ENCODE measurements around the gene INO80E.

INO80E gene

DNA sequence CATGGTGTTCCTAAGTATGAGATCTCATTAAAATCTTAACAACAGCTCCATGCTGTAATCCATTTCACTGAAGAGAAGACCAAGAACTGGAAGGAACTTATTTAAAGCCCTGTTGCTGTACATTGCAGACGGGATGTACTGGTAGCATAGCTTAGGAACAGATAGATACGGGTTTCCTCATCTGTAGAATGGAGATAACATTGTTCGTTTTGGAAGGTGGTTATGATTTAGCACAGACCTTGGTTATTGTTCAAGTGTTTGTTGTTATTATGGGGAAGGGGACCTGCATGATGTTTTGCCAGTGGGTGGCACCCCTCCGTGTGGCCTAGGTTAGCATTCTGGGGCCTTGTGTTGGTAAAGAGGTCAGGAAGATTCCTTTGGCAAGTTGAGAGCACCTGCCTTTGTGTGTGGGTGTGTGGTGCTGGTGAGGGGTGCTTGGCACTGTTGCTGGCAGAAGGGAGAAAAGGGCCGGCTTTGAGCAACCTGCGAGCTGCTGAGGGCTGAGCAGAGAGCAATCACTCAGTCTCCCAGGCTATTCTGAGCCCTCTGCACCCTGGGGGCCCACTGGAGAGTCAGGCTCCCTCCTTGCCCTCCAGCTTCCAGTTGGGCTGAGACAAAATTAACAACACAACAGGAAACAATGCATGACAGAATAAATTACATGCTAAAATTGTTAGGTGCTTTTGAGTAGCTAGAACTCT lies 20.1 kb upstream of the INO80E start:
- no peak for DNase-seq

DNA sequence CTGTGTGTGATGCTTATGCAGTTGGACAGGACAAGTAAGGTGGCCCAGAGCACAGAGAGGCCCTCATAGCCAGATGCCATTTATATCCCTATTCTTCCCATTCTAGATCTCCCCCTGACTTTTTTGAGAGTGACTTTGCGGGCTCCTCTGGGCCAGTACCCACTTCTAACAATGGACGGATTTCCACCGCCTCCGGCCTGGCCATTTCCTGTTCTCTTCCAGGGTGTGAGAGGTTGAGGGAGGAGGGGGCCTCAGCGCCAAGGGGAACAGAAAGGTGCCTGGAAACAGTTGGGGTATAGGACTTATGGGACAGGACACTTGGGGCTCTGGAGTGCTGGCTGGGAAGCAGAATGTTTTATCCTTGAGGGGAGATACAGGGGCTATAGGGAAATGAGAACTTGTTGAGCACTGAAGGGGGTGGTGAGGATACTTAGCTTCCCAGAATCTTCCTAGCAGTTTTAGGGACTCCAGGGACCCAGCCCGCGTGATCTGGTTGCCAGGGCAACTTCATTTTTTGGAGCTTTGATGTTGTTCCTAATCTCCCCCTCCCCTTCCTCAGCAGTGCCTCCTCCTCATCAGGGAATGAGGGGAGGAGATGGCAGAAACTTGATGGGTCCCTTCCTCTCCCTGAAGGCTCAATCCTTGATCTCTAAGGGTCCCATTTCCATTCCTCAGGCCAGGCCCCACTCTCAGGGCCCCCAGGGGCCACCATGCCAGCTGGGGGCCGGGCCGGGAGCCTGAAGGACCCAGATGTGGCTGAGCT lies 18.8 kb upstream of the INO80E start:
- DNase-seq = no peak

DNA sequence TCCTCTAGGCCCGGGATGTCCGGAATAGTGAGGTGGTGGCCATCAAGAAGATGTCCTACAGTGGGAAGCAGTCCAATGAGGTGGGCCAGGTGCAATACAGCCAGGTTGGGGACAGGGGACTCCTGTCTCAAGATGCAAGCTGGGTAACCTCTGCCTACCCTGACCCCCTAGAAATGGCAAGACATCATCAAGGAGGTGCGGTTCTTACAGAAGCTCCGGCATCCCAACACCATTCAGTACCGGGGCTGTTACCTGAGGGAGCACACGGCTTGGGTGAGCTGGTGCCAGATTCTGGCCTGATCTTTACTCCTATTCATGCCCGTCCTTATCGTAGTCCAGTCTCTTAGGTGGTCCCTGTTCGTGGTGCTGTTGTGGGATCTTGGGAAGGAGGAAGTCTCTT lies 18.0 kb upstream of the INO80E start:
- DNase-seq = no peak

DNA sequence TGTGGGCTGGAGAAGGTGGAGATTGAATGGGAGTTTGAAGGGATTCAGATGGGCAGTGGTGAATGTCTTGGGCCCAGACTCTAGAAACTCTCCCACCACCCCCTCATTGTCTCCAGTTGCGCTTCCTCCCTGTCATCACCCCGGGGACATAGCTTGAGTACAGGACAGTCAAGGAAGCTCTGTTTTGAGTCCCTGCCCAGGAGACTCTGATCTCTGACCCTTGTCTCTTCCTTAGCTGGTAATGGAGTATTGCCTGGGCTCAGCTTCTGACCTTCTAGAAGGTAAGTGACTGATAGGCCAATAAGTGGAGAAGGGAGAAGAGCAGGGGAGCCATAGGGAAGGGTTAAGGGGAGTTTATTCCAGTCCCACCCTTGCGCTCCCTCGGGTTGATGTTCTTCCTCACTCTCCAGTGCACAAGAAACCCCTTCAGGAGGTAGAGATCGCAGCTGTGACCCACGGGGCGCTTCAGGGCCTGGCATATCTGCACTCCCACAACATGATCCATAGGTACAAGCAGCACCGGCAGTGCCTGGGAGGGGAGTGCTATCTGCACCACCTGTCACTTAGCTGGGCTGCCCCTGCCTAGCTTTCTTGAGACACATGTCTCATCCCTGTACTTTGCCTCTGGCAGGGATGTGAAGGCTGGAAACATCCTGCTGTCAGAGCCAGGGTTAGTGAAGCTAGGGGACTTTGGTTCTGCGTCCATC lies 17.3 kb upstream of the INO80E start:
- no peak for DNase-seq

DNA sequence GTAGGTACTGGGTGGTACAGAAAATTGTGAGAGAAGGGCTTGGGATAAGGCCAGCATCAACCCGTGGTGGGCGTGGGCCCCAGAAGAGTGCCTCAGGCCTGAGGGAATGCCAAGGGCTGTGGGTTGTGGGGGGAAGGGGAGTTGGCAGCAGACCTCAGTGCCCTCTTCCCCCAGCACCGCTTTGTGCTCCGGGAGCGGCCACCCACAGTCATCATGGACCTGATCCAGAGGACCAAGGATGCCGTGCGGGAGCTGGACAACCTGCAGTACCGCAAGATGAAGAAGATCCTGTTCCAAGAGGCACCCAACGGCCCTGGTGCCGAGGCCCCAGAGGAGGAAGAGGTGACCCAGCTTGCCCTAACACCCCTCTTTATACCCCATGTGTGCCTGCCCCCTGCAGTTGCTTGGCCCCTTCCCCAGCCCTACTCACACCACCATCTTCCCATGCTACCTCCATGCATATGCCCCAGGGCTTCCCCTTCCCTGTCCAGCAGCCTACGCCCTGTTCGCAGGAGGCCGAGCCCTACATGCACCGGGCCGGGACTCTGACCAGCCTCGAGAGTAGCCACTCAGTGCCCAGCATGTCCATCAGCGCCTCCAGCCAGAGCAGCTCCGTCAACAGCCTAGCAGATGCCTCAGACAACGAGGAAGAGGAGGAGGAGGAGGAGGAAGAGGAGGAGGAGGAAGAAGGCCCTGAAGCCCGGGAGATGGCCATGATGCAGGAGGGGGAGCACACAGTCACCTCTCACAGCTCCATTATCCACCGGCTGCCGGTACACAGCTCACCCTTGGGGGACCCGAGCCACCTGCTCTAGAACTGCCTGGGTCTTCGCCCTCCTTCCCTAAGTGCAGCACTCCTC lies 13.3 kb upstream of the INO80E start:
- DNase-seq = no peak

DNA sequence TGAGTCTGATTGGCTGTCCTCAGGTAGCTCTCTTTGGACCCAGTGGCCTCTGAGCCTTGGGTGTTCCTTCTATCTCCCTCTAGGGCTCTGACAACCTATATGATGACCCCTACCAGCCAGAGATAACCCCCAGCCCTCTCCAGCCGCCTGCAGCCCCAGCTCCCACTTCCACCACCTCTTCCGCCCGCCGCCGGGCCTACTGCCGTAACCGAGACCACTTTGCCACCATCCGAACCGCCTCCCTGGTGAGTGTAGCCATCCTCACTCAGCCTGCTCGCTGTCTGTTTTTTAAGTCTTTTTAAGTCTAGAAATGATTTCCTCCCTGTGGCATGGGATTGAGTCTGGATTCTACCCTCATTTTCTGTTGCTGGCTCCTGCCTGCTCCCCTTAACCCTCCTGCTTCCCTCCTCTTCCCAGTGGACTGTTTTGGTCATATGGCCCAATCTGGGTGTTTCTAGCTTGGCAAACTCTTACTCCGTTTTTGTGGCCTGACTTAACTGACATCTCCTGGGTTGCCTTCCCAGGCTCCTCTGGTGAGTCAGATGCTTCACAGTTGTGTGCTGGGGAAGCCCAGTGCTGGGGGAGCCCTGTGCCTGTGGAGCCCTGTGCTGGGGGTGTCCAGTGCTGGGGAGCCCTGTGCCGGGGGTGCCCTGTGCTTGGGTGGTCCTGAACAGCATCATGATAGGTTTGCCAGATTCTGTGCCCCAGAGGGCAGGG lies 12.5 kb upstream of the INO80E start:
- DNase-seq = no peak

DNA sequence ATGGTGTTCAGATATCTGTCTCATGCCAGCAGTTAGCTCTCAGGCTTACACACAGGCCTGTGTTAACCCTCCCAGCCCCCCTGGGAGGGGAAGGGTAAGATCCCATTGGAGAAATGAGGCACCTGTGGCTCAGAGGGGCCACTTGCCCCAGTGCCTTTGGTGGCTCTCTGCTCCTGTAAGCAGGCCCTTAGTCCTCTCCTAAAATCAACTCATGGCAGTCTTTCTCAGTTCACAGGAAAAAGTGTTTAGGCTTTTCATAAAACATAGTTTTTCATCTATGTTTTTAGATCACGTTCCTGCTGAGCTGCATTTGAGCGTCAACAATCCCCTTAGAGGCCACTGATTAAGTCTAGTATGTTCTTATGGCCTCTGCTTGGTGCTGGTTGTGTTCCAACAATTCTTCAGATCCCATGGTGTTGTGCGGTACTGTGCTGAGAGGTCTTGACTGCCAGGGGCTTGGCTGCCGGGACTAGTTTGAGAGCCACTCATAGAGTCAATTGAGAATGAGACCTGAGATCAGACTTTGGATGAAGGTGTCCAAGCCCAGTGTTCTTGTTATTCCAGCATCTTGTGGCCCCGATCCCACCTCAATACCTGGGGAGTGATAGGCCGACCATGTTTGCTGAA lies 11.8 kb upstream of the INO80E start:
- no peak for DNase-seq

DNA sequence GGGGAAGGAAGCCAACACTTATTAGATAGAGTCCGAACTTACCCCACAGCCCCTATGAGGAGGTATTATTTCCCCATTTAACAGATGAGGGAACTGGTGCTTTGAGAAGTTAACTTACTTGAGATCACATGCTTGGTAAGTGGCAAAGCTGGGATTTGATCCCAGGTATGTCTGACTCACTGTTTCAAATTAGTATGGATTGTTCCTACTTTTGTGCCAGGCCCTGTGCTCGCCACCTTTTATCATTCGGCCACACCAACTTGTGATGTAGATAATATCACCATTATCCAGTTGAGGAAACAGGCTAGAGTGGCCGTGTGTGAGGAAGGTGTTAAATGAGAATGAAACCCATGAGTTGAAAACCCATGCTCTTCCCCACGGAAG lies 11.3 kb upstream of the INO80E start:
- no peak for DNase-seq

DNA sequence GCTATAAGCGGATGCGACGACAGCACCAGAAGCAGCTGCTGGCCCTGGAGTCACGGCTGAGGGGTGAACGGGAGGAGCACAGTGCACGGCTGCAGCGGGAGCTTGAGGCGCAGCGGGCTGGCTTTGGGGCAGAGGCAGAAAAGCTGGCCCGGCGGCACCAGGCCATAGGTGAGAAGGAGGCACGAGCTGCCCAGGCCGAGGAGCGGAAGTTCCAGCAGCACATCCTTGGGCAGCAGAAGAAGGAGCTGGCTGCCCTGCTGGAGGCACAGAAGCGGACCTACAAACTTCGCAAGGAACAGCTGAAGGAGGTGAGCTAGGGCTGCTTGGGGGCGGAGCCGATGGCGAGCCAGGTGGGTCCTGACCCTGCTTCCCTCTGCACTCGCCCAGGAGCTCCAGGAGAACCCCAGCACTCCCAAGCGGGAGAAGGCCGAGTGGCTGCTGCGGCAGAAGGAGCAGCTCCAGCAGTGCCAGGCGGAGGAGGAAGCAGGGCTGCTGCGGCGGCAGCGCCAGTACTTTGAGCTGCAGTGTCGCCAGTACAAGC lies 10.7 kb upstream of the INO80E start:
- DNase-seq = no peak

DNA sequence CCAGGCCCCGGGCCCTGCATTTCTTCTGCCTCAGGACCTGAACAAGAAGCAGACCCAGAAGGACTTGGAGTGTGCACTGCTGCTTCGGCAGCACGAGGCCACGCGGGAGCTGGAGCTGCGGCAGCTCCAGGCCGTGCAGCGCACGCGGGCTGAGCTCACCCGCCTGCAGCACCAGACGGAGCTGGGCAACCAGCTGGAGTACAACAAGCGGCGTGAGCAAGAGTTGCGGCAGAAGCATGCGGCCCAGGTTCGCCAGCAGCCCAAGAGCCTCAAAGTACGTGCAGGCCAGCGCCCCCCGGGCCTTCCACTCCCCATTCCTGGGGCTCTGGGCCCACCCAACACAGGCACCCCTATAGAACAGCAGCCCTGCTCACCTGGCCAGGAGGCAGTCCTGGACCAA lies 9.8 kb upstream of the INO80E start:
- DNase-seq = no peak

DNA sequence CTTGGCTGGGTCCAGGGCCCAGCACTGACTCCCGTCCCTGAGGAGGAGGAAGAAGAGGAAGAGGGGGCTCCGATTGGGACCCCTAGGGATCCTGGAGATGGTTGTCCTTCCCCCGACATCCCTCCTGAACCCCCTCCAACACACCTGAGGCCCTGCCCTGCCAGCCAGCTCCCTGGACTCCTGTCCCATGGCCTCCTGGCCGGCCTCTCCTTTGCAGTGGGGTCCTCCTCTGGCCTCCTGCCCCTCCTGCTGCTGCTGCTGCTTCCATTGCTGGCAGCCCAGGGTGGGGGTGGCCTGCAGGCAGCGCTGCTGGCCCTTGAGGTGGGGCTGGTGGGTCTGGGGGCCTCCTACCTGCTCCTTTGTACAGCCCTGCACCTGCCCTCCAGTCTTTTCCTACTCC lies 9.1 kb upstream of the INO80E start:
- DNase-seq = no peak

DNA sequence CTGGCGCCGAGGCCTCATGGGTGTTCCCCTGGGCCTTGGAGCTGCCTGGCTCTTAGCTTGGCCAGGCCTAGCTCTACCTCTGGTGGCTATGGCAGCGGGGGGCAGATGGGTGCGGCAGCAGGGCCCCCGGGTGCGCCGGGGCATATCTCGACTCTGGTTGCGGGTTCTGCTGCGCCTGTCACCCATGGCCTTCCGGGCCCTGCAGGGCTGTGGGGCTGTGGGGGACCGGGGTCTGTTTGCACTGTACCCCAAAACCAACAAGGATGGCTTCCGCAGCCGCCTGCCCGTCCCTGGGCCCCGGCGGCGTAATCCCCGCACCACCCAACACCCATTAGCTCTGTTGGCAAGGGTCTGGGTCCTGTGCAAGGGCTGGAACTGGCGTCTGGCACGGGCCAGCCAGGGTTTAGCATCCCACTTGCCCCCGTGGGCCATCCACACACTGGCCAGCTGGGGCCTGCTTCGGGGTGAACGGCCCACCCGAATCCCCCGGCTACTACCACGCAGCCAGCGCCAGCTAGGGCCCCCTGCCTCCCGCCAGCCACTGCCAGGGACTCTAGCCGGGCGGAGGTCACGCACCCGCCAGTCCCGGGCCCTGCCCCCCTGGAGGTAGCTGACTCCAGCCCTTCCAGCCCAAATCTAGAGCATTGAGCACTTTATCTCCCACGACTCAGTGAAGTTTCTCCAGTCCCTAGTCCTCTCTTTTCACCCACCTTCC lies 8.5 kb upstream of the INO80E start:
- DNase-seq = no peak

DNA sequence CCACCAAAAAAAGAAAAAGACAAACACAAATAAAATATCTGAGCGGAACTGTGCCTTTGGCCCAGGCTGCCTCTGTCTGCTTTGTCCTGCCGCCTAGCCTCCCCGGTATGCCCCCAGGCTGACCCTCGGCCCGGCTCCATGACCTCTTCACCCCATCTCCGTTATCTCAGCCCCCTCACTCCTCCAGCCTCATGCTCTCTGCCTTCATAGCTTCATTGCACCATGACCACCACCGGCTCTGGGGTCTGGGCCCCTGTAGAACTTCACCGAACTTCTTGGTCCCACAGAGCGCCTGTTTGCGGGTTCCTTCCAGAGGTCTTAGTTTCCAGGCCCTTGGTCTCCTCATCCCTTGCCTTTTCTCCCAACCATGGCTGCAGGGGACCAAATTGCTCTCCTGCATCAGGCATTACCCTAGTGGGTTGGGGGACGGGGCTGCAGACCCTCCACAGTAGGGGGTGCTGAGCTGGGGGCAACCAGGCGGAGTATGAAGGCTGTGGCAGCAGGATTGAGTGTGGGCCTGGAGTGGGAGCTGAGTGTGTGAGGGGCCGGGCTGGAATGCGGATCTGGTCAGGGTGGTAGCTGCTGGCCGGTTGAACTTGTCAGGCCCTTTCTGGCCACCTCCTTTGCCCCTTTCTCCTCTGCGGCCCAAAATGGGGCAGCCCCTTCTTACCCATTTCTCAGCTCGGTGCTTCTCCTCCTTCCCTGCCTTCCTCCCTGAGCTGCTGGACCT lies 7.5 kb upstream of the INO80E start:
- DNase-seq = no peak

DNA sequence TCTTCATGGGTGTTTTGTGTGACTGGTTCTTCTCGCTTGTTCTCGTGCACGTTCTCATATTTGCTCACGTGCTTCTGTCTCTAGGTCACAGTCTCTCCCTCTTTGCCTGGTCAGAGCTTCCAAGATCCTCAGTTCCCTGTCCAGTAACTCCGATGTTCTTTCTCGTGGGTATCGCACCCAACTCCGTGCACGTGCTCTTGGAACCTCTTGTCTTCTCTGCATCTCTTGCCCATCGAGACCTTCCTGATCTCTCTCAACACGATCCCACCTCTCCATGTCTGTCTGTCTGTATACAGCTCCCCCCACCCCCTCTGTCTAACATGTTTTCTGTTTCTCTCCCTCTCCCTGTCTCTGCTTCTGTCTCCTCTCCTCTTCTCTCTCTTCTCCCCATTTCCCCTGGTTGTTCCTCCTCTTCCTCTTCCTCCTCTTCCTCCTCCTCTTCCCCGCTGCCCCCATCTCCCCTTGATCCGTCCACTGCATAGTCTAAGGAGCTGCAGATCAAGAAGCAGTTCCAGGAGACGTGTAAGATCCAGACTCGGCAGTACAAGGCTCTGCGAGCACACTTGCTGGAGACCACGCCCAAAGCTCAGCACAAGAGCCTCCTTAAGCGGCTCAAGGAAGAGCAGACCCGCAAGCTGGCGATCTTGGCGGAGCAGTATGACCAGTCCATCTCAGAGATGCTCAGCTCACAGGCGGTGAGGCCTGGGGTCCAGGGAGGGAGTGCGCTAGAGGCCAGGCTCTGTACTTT lies 6.8 kb upstream of the INO80E start:
- DNase-seq = no peak

DNA sequence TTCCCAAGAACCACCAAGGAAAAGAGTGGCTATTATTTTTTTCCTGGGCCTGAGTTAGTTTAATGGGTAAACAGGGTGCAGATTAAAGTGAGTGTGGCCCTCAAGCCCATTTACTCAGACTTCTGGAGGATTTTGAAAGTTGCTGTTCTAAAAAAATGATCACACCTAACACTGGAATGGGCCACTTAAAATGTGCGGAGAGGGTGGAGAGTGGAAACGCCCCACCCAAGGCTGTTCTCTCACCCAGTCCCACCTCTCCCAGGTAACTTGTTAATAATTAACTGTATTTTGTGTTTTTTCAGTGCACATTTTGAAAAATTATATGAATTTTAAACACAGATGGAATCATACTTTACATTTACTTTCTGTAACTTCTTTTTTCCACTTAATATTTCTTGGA lies 6.0 kb upstream of the INO80E start:
- DNase-seq = no peak

DNA sequence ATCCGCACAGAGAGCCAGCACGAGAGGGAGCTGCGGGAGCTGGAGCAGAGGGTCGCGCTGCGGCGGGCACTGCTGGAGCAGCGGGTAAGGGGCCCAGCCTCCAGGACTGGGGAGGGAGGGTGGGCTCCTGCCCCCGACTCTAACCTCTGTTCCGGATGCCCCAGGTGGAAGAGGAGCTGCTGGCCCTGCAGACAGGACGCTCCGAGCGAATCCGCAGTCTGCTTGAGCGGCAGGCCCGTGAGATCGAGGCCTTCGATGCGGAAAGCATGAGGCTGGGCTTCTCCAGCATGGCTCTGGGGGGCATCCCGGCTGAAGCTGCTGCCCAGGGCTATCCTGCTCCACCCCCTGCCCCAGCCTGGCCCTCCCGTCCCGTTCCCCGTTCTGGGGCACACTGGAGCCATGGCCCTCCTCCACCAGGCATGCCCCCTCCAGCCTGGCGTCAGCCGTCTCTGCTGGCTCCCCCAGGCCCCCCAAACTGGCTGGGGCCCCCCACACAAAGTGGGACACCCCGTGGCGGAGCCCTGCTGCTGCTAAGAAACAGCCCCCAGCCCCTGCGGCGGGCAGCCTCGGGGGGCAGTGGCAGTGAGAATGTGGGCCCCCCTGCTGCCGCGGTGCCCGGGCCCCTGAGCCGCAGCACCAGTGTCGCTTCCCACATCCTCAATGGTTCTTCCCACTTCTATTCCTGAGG lies 5.0 kb upstream of the INO80E start:
- no peak for DNase-seq

DNA sequence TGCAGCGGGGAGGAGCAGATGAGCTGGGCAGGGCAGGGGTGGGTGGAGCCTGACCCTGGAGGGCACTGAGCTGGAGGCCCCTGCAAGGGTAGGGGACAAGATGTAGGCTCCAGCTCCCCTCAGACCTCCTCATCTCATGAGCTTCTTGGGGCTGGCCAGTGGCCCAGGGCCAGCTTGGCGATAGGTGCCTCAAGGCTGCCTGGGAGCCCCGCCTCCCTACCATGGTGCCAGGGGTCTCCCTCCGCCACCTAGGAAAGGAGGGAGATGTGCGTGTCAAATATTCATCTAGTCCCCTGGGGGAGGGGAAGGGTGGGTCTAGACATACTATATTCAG lies 4.5 kb upstream of the INO80E start:
- no peak for DNase-seq

DNA sequence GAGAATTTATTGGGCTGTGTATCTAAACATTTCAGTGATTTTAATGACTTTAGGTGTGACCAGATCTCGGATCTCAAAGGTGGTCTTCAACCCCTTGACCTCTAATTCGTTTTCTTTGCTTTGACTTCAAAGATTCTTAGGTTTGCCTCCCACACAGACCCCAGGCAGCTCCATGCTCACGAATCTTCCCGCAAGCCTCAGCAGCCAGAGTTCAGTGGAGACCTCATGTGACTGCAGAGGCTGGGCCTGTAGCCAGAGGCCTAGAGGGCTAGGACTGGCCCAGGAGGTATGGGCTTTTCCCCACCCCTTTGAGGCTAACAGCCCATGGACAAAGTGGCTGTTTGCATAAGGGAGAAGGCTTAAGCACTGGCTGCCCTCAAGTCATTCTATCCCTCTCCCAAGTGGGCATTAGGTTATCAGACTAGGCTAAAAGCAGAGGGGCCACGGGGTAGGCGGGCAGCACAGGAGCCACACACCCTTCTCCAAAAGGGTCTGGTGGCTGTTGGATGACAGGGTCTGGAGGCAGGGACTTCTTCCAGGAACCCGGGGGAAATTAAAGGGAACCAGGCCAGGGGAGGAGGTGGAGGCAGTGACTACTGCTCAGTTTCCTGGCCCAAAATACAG lies 3.6 kb upstream of the INO80E start:
- DNase-seq = no peak
